NCI-H2227 treated with DMSO at 0.1 percent for 48 hours (cell line): Measurements from ENCODE around the gene FOLH1.
"Not testable (repeated sequence)": the region's sequence is repeated elsewhere in the genome, so short reads cannot be mapped to it uniquely, and the experiment has no call there.

Source experiments
- DNase-seq: peaks from one replicate; lab custom pipeline; 2025; lab: John Stamatoyannopoulos, UW

The FOLH1 gene

GRCh38 chr11:49177936-49178335 lies 30.5 kb downstream of the FOLH1 start:
- not testable (repeated sequence) for DNase-seq

DNA sequence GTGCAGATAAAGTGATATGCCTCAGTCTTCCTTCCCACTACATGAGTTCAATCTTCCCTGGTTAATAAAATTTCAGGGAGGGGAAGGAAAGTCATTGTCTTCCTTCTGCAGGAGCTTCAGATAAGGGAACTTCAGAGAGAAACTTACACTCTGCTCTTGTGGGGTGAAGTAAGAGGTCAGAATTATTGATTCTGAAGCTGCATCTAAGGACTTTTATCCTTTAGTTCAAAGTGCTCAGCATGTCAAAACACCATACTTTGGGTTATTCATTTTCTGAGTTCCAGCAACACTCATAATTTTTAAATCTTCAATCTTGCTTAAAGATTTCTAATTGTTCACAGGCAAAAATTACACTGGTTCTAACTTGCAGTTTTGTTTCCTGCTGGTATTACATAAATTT lies 33.0 kb downstream of the FOLH1 start:
- DNase-seq, result not testable (repeated sequence)

- not testable (repeated sequence) for DNase-seq
Observed at GRCh38 chr11:49174691-49175366, 33.6 kb downstream of the FOLH1 start.

- DNase-seq, result not testable (repeated sequence)
Observed at GRCh38 chr11:49171613-49172012, 36.8 kb downstream of the FOLH1 start.

GRCh38 chr11:49169579-49169978 lies 38.8 kb downstream of the FOLH1 start:
- not testable (repeated sequence) for DNase-seq

DNA sequence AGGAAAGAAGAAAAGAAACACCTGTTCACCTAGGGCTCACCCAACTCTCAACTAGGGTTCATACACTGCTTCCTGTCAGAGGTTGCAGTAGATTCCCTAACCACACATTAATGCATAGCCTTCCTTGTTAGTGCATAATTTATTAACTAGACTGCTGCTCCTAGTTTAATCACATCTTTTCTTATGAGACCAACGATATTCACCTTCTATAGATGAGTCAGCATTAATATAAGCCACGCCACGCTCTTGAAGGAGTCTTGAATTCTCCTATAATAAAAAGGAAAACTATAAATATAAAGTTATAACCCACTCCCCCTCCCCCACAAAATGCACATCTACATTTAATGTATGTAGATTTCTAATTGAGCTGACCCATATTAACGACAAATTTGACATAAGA lies 39.4 kb downstream of the FOLH1 start:
- not testable (repeated sequence) for DNase-seq

GRCh38 chr11:49151211-49151610 lies 57.2 kb downstream of the FOLH1 start:
- no peak for DNase-seq

DNA sequence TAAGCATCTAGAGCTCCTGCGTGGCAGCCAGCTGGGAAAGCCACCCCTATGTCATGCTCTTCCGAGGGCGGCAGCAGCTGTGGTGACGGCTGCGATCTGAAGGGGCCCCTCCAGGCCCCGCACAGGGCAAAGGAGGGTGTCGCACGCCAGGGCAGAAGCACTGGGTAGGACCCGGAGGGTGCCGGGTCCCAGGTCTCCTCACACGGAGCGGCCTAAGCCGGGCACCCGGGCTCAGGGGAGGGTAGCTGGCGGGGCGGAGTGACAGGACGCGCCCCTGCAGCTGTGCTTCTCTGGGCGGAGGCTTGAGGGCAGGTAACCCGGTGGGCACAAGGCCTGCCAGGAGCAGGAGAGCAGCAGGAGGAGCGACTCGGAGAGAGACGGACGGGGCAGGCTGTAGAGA lies 106.0 kb downstream of the FOLH1 start:
- not testable (repeated sequence) for DNase-seq
